HepG2 (cell line): ENCODE results near the gene SEMA3C. TPM values are rescaled to one million over a fixed set of nuclear protein-coding genes. Genes with fewer than 3 reads are reported as not detected.

Experiments used
- ATAC-seq: fragments of 200-7000 bp; cut with Tn5 transposase; 3 replicates; pipeline ENCODE4 v1.9.1; 2020; ENCODE audit warnings: mild to moderate bottlenecking, moderate library complexity
- BruUV-seq: library from RNA; stranded (reverse); fragments of 400-500 nt; replicated peaks from 2 replicates; lab custom pipeline; 2021; lab: Mats Ljungman, UMichigan
- CTCF ChIA-PET: fragments of 300-600 bp; formaldehyde crosslinking; extraction: SDS; loops from one replicate; lab custom pipeline; 2021; ENCODE audit warnings: low total read pairs, inconsistent platforms, low intra/inter-chr PET ratio; lab: Yijun Ruan, JAX
- POLR2A ChIA-PET: fragments of 350-600 bp; sonication (Branson Sonifier 250); formaldehyde crosslinking; loops from one replicate; lab custom pipeline; 2020; ENCODE audit warnings: antibody characterized with exemption, inconsistent platforms; lab: Yijun Ruan, JAX
- DNase-seq: peaks from one replicate; pipeline ENCODE4 v3.0.0-alpha.2; 2015; ENCODE audit warnings: low spot score
- FAIRE-seq: peaks from 3 replicates; lab custom pipeline; 2011; peaks lifted over from hg19 to GRCh38; lab: Jason Lieb, UNC
- H2AFZ ChIP-seq: one replicate; pipeline ENCODE4 v1.6.1; 2011; ENCODE audit warnings: low read length, inconsistent platforms
- H3K27ac ChIP-seq: fragments of 300-600 bp; 3 replicates; pipeline ENCODE4 v1.8.0; 2011; ENCODE audit warnings: mixed run types, mild to moderate bottlenecking, mixed read lengths, low read length, inconsistent platforms; ENCODE audit not compliant: insufficient read depth; ENCODE audit errors: extremely low read length
- H3K27me3 ChIP-seq, 2 experiments: fragments of 200-600 bp in 1 of 2; 2 replicates in 1 of 2; 3 replicates in 1 of 2; pipeline versions ENCODE4 v1.6.0 to v1.8.0; 2011; ENCODE audit warnings: low read length in 2 of 2, mild to moderate bottlenecking in 2 of 2, moderate library complexity in 2 of 2, inconsistent platforms in 1 of 2; ENCODE audit not compliant: insufficient read depth in 2 of 2, control insufficient read depth in 1 of 2
- H3K36me3 ChIP-seq, 2 experiments: fragments of 200-600 bp in 1 of 2; replicated peaks in 1 of 2; 2 replicates in 1 of 2; 3 replicates in 1 of 2; pipeline versions ENCODE4 v1.5.1 to v1.8.0; 2011; ENCODE audit warnings: low read length in 2 of 2, inconsistent platforms in 1 of 2; ENCODE audit not compliant: insufficient read depth in 2 of 2, control insufficient read depth in 1 of 2
- H3K4me1 ChIP-seq: 2 replicates; pipeline ENCODE4 v1.5.1; 2012; ENCODE audit warnings: low read length, inconsistent platforms; ENCODE audit not compliant: insufficient read depth
- H3K4me2 ChIP-seq: 2 replicates; pipeline ENCODE4 v1.6.0; 2011; ENCODE audit warnings: low read depth, low read length, inconsistent platforms
- H3K4me3 ChIP-seq, 3 experiments: fragments of 200-600 bp in 1 of 3; sonication (generic), shearing (Covaris generic) in 1 of 3; replicated peaks in 1 of 3; 2 replicates each; pipeline ENCODE4 v1.5.1; 2011 to 2016; ENCODE audit warnings: low read length in 3 of 3, inconsistent platforms in 2 of 3, low read depth in 2 of 3, mild to moderate bottlenecking in 2 of 3, control low read depth in 1 of 3, mixed read lengths in 1 of 3; ENCODE audit not compliant: insufficient read depth in 1 of 3
- H3K79me2 ChIP-seq: one replicate; pipeline ENCODE4 v1.6.1; 2011; ENCODE audit warnings: low read length, inconsistent platforms; ENCODE audit not compliant: insufficient read depth
- H3K9ac ChIP-seq: 2 replicates; pipeline ENCODE4 v1.6.0; 2011; ENCODE audit warnings: mild to moderate bottlenecking, low read depth, low read length, inconsistent platforms; ENCODE audit not compliant: insufficient read depth
- H3K9me3 ChIP-seq: 2 replicates; pipeline ENCODE4 v1.5.1; 2012; ENCODE audit warnings: mild to moderate bottlenecking, low read length
- H4K20me1 ChIP-seq: 2 replicates; pipeline ENCODE4 v1.6.0; 2011; ENCODE audit warnings: inconsistent platforms, mild to moderate bottlenecking, low read length, moderate library complexity; ENCODE audit not compliant: insufficient read depth
- HIVEP1 ChIP-seq: sonication (generic); formaldehyde crosslinking; IDR thresholded peaks from 2 replicates; pipeline ENCODE4 v1.4.0; 2020; ENCODE audit warnings: mild to moderate bottlenecking, missing genetic modification reagents
- MBD4 ChIP-seq: IDR thresholded peaks from 2 replicates; pipeline ENCODE4 v1.6.1; 2012; ENCODE audit warnings: low read length, inconsistent platforms, borderline replicate concordance
- MTF2 ChIP-seq: sonication (generic); formaldehyde crosslinking; IDR thresholded peaks from 2 replicates; pipeline ENCODE4 v1.5.0; 2020; ENCODE audit warnings: missing genetic modification reagents, borderline replicate concordance
- RELA ChIP-seq: sonication (generic); formaldehyde crosslinking; IDR thresholded peaks from 2 replicates; pipeline ENCODE4 v1.4.0; 2020; ENCODE audit warnings: missing genetic modification reagents
- ZBTB42 ChIP-seq: sonication (generic); formaldehyde crosslinking; IDR thresholded peaks from 2 replicates; pipeline ENCODE4 v1.5.0; 2020; ENCODE audit warnings: mild to moderate bottlenecking, missing genetic modification reagents
- ZFP41 ChIP-seq: sonication (generic); formaldehyde crosslinking; IDR thresholded peaks from 2 replicates; pipeline ENCODE4 v1.4.0; 2020; ENCODE audit warnings: mild to moderate bottlenecking, missing genetic modification reagents, borderline replicate concordance
- ZNF563 ChIP-seq: sonication (generic); formaldehyde crosslinking; IDR thresholded peaks from 2 replicates; pipeline ENCODE4 v1.8.0; 2022; ENCODE audit warnings: mild to moderate bottlenecking, moderate library complexity, missing genetic modification reagents
- ZNF747 ChIP-seq: sonication (generic); formaldehyde crosslinking; IDR thresholded peaks from 2 replicates; pipeline ENCODE4 v1.8.1; 2023; ENCODE audit warnings: missing genetic modification reagents, mild to moderate bottlenecking, borderline replicate concordance
- ZNF816 ChIP-seq: sonication (generic); formaldehyde crosslinking; IDR thresholded peaks from 2 replicates; pipeline ENCODE4 v1.8.0; 2022; ENCODE audit warnings: missing genetic modification reagents, mild to moderate bottlenecking, borderline replicate concordance
- ZSCAN20 ChIP-seq: sonication (generic); formaldehyde crosslinking; IDR thresholded peaks from 2 replicates; pipeline ENCODE4 v1.4.0; 2020; ENCODE audit warnings: missing genetic modification reagents, mild to moderate bottlenecking, borderline replicate concordance
- ZSCAN30 ChIP-seq: sonication (generic); formaldehyde crosslinking; IDR thresholded peaks from 2 replicates; pipeline ENCODE4 v1.5.0; 2020; ENCODE audit warnings: mild to moderate bottlenecking, missing genetic modification reagents
- WGBS: methylation state at CpG from one replicate; pipeline ENCODE4 v1.1.6; 2017; ENCODE audit warnings: low lambda C conversion rate; 5-methylcytosine and 5-hydroxymethylcytosine counted together
- in situ Hi-C: cut with HindIII; loops from 2 replicates; pipeline ENCODE4 v1.10.0; 2017; ENCODE audit warnings: low pct_unique_long_range_greater_than_20kb; ENCODE audit not compliant: extremely low pct_ligation_motif_present
- intact Hi-C: fragments of 100-400 bp; cut with micrococcal nuclease; formaldehyde crosslinking; loops from one replicate; pipeline ENCODE4 v1.10.0; 2022; ENCODE audit not compliant: unreplicated experiment
- polyA plus RNA-seq, 8 experiments: library from polyadenylated mRNA; depleted of rRNA in 3 of 8; stranded (reverse) in 7 of 8; unstranded in 1 of 8; fragments of >200 nt; fragmentation: Illumina TruSeq in 4 of 8; extraction: Trizol in 4 of 8; gene quantifications; 2 replicates each; pipeline versions ENCODE4 v1.2.1 to v1.2.3, GENCODE V29; 2011 to 2016; ENCODE audit warnings: low read depth in 4 of 8, missing spikeins in 1 of 8, mixed read lengths in 1 of 8; ENCODE audit not compliant: insufficient read depth in 1 of 8
- total RNA-seq, 5 experiments: library from RNA; depleted of rRNA; stranded (reverse); fragments of >200 nt; fragmentation: Illumina TruSeq; extraction: Trizol; gene quantifications; 2 replicates each; pipeline ENCODE4 v1.2.3, GENCODE V29; 2016; ENCODE audit warnings: low read depth in 1 of 5
- TF ChIP-seq, protein P1 (sequence below): sonication (generic); formaldehyde crosslinking; IDR thresholded peaks from 2 replicates; pipeline ENCODE4 v1.5.0; 2020; ENCODE audit warnings: missing genetic modification reagents
- TF ChIP-seq, protein P2 (sequence below): sonication (generic); formaldehyde crosslinking; IDR thresholded peaks from 2 replicates; pipeline ENCODE4 v1.5.1; 2020; ENCODE audit warnings: mild to moderate bottlenecking, missing genetic modification reagents, moderate library complexity

The SEMA3C gene
- total and polyA plus RNA-seq, 2 of the 13 experiments (the other 11 are each of a cell fraction or from before 2014, with no cell fraction given), result 0.05 to 0.13 TPM

DNA sequence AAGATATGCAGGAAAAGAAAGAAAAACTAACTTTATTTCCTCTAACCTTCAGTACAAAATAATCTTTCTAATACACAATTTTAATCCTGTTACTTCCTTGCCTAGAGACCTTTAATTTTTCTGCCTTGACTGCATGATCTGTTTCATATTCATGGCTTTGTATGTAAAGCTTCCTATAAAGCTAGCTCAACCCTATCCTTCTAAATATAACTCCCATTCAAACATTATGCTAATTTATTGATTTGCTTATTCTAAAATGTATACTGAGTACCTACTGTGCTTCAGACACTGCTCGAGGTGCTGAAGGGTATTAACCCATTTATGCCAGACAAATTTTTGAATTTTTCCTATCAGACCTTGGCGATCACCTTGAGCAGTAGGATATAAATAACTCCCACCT lies 47.6 kb downstream of the SEMA3C start (continued):
- no peak for TF ChIP-seq ZNF563 (CRISPR knock-in tag)
- TF ChIP-seq RELA (CRISPR knock-in tag), result no peak
- TF ChIP-seq ZSCAN30 (CRISPR knock-in tag), result no peak
- TF ChIP-seq ZFP41 (CRISPR knock-in tag), result no peak

DNA sequence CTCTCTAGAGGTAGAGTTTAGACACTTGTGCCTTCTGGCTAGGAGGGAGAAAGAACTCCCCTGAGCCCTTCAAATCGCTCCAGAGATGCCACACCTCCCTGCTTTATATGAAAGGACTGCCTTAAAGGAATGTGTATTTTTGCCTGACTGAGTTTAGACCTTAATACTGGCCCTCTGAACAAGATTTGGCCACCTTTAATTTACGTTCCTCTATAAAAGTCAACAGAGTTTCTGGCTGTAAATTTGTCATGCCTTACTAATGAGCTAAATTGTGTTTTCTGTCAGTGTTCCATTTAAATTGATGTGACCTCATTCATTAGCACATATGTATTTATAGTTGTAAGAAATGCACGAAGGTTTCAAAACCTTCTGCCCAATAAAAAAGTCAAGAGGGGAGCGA lies 48.0 kb downstream of the SEMA3C start:
- H2AFZ ChIP-seq, result no peak overlapping the region
- ATAC-seq (no peak), FAIRE-seq (no peak), DNase-seq (no peak)
- H3K36me3 ChIP-seq, result no peaks in the 10 kb centered on the region
- intact Hi-C loops, result no loop called here
- no peaks in the 10 kb centered on the region for H3K27me3 ChIP-seq
- H3K4me1 ChIP-seq, result no peaks in the 10 kb centered on the region
- ChIA-PET POLR2A (no interaction called here), CTCF (no interaction called here)
- in situ Hi-C loops, result no loop called here
- no peaks in the 10 kb centered on the region for H3K9me3 ChIP-seq
- no peak overlapping the region for H3K4me2 ChIP-seq
- H4K20me1 ChIP-seq, result no peaks in the 10 kb centered on the region
- H3K9ac ChIP-seq, result no peak overlapping the region
- TF ChIP-seq ZSCAN20 (CRISPR knock-in tag) (no peak), ZBTB42 (CRISPR knock-in tag) (no peak), MBD4 (no peak), ZNF816 (CRISPR knock-in tag) (no peak), HIVEP1 (CRISPR knock-in tag) (no peak), MTF2 (CRISPR knock-in tag) (no peak), ZNF747 (CRISPR knock-in tag) (no peak)
- TF ChIP-seq, protein P1, sequence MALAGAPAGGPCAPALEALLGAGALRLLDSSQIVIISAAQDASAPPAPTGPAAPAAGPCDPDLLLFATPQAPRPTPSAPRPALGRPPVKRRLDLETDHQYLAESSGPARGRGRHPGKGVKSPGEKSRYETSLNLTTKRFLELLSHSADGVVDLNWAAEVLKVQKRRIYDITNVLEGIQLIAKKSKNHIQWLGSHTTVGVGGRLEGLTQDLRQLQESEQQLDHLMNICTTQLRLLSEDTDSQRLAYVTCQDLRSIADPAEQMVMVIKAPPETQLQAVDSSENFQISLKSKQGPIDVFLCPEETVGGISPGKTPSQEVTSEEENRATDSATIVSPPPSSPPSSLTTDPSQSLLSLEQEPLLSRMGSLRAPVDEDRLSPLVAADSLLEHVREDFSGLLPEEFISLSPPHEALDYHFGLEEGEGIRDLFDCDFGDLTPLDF, result no peak
- TF ChIP-seq, protein P2, sequence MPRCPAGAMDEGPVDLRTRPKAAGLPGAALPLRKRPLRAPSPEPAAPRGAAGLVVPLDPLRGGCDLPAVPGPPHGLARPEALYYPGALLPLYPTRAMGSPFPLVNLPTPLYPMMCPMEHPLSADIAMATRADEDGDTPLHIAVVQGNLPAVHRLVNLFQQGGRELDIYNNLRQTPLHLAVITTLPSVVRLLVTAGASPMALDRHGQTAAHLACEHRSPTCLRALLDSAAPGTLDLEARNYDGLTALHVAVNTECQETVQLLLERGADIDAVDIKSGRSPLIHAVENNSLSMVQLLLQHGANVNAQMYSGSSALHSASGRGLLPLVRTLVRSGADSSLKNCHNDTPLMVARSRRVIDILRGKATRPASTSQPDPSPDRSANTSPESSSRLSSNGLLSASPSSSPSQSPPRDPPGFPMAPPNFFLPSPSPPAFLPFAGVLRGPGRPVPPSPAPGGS (CRISPR knock-in tag), result no peak
- H3K79me2 ChIP-seq, result no peaks in the 10 kb centered on the region
- no peak overlapping the region for H3K27ac ChIP-seq
- no TSS peak for BruUV-seq
- WGBS, result 1% methylated on average over 4 of the region's 4 CpGs
- no peak overlapping the region for H3K4me3 ChIP-seq
